GM18519 (cell line): Measurements from ENCODE around the gene DOCK6.

ENCODE experiments used
- ATAC-seq: cut with Tn5 transposase; IDR thresholded peaks from one replicate; pipeline ENCODE4 v1.9.1; 2021; ENCODE audit warnings: mild to moderate bottlenecking, moderate library complexity; ENCODE audit not compliant: unreplicated experiment, low FRiP score

The DOCK6 gene

GRCh38 chr19:11230621-11231386, 31.5 kb downstream of the DOCK6 start:
- ATAC-seq: no peak

DNA sequence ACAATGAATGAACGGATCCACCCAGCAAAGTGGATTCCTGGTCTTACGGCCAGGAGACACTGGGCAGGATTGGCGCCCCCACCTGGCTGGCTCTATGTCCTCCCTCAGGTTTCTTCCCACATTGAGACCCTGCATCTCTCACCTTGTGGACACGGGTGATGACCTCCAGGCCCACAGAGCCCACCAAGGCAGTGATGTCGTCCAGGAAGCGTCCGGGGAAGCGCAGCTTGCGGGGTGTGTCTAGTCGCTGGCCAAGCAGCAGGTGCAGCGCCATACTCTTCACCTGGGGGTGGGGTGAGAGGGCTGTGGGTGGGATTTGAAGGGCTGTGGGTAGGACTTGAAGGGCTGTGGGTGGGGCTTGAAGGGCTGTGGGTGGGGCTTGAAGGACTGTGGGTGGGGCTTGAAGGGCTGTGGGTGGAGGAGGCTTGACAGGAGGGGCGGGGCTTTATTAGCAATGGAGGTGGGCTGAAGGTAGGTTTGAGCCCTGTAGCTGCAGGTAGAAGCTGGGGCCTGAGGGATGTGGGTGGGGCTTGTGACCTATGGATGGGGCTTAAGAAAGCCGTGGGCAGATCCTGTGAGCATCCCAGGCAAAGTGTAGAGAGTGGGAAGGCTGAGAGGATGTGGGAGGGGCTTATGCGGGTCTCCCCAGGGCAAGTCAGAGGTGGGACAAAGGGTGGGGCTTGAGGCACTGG, 35.0 kb downstream of the DOCK6 start:
- ATAC-seq: no peak

GRCh38 chr19:11226716-11227166, 35.6 kb downstream of the DOCK6 start:
- ATAC-seq: no peak

- no peak for ATAC-seq
These were observed 36.5 kb downstream of the DOCK6 start for GRCh38 chr19:11225815-11226214.

- ATAC-seq: no peak
These were observed 37.2 kb downstream of the DOCK6 start for GRCh38 chr19:11225172-11225571.

DNA sequence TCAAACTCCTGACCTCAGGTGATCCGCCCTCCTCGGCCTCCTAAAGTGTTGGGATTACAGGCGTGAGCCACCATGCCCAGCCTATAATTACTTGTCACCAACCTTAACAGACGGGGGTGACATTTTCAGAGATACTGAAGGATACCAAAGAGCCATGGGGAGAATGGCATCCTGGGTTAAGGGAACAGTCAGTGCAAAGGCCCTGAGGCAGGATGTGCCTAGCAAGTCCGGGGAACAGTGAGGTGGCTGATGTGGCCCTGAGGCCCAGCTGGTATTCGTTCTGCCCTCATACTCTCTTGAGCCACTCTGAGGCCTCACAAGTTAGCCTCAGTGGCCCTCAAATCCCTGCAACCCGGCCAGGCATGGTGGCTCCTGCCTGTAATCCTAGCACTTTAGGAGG, 37.9 kb downstream of the DOCK6 start:
- ATAC-seq: no peak

GRCh38 chr19:11223200-11223599, 39.1 kb downstream of the DOCK6 start:
- ATAC-seq: no peak

GRCh38 chr19:11221082-11221598, 41.2 kb downstream of the DOCK6 start:
- no peak for ATAC-seq

DNA sequence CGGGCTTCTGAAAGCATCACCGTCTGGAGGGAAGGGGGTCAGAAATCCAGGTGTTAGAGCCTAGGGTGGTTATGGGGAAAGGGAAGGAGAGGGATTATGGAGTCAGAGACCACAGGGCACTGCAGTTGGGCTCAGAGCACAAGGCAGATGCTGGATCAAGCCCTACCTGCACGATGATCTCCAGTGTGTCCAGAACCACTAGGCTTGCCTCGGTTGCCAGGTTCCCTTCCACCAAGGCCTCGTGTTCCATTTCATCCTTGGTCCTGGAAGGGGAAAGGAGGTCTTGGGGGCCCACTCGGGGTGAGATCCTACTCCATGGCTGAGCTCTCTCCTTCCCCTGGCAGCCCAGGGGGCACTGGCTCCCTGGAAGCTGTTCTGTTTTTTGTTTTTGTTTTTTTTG, 47.9 kb downstream of the DOCK6 start:
- no peak for ATAC-seq

- ATAC-seq: no peak
These were observed 51.7 kb downstream of the DOCK6 start for GRCh38 chr19:11210656-11210928.

DNA sequence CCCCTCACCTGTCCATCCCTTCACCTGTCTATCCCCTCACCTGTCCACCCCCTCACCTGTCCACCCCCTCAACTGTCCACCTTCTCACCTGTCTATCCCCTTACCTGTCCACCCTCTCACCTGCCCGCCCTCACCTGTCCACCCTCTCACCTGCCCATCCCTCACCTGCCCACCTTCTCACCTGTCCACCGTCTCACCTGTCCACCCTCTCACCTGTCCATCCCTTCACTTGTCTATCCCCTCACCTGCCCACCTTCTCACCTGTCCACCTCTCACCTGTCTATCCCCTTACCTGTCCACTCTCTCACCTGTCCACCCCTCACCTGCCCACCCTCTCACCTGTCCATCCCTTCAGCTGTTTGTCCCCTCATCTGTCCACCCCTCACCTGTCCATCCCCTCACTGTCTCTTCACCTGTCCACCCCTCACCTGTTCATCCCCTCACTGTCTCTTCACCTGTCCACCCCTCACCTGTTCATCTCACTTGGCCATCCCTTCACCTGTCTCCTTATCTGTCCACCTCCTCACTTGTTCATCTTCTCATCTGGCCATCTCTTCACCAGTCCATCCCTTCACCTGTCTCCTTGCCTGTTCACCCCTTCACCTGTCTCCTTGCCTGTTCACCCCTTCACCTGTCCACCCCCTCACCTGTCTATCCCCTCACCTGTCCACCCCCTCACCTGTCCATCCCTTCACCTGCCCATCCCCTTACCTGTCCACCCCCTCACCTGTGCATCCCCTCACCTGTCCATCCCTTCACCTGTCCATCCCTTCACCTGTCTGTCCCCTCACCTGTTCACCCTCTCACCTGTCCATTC, 52.3 kb downstream of the DOCK6 start:
- no peak for ATAC-seq

DNA sequence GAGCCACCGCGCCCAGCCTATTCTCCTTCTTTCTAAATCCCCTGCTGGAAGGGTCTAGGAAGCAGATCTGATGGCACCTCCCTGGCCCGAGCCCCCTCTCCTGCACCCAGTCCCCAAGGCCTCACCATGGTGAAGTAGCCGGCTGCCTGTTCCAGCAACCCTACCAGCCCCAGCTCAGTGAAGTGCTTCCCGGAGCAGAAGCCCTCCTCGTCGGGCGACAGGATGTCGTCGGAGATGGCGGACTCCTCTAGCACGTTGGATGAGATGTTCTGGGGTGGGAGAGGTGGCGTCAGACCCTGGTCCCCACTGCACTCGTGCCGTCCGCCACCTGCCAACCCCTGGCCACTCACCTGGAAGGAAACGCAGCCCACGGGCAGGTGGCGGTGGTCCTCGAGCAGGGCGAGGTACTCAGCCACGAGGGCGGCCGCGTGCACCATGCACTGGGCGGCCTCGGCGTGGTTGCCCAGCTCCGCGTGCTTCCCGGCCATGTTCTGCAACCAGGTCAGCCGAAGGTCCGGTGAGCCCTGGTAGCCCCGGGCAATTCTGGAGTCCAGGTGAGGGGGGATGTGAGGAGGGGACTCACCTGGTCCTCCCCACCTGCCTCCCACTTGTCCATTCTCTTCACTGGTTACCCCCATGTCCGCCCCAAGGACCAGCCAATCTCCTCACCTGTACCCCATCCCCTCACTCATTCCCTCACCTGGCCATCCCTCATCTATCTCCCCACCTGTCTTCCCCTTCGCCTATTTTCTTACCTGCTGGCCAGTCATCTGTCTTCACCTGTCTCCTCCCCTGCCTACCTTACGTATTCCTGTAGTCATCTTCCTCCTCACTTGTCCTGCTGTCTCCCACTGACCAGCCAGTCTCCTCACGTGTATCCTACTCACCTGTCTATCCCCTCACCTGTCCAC, 53.5 kb downstream of the DOCK6 start:
- no peak for ATAC-seq

DNA sequence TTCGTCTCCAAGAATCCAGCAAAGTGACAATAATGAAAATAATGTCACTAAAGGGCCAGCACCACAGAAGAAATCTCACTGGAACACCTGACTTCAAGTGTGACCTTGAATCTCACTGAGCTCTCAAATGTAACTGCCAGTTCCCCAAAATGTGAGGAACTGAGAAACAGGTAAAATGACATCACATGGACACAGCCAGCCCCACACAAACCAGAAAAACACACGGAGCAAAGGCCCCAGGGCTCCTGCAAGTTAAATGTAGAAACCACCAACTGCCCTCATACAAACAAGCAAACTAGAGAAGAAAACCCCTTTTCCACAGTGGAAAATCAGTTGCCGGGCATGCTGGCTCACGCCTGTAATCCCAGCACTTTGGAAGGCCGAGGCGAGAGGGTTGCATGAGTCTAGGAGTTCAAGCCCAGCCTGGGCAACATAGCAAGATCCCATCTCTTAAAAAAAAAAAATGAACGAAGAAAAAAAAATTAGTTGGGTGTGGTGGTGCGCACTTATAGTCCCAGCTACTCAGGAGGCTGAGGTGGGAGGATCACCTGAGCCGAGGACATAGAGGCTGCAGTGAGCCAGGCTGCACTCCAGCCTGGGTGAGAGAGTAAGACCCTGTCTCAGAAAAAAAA, 56.3 kb downstream of the DOCK6 start:
- ATAC-seq: no peak

GRCh38 chr19:11204943-11205349, 57.4 kb downstream of the DOCK6 start:
- ATAC-seq: no peak

- ATAC-seq: no peak
These were observed 58.2 kb downstream of the DOCK6 start for GRCh38 chr19:11204076-11204602.

GRCh38 chr19:11203194-11204075, 58.9 kb downstream of the DOCK6 start:
- ATAC-seq: no peak

GRCh38 chr19:11202488-11203193, 59.7 kb downstream of the DOCK6 start:
- no peak for ATAC-seq

GRCh38 chr19:11201791-11202190, 60.5 kb downstream of the DOCK6 start:
- ATAC-seq: no peak
